ENCODE data around the gene DEAF1. TPM values are rescaled to one million over a fixed set of nuclear protein-coding genes. Genes with fewer than 3 reads are reported as not detected.
A peak's percentile ranks its signal among the peaks of the same experiment; 100 is the strongest.
"Not testable (repeated sequence)": the region's sequence is repeated elsewhere in the genome, so short reads cannot be mapped to it uniquely, and the experiment has no call there.

Gene DEAF1, protein sequence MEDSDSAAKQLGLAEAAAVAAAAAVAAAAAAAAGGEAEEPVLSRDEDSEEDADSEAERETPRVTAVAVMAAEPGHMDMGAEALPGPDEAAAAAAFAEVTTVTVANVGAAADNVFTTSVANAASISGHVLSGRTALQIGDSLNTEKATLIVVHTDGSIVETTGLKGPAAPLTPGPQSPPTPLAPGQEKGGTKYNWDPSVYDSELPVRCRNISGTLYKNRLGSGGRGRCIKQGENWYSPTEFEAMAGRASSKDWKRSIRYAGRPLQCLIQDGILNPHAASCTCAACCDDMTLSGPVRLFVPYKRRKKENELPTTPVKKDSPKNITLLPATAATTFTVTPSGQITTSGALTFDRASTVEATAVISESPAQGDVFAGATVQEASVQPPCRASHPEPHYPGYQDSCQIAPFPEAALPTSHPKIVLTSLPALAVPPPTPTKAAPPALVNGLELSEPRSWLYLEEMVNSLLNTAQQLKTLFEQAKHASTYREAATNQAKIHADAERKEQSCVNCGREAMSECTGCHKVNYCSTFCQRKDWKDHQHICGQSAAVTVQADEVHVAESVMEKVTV
- 60.5 TPM for total RNA-seq

- H3K4me3 ChIP-seq, result peak within 1 kb of the TSS; percentile 93 to 97
- H3K27ac ChIP-seq, result peak within 1 kb of the TSS; percentile 100
- no peaks in the 10 kb centered on the region for H3K9me3 ChIP-seq
- peak; percentile 90 to 99 for DNase-seq (ENCODE audit: low spot score in 2 of 2)
- H3K27me3 ChIP-seq, result no peaks in the 10 kb centered on the region
- H3K4me1 ChIP-seq, result peaks cover 14 to 38% of the 10 kb centered on the region in 2 donors
- H3K36me3 ChIP-seq, result peaks cover 0 to 7% of the 10 kb centered on the region in 2 donors
- intact Hi-C loops (cut with DNase I), result loop anchor here (1.0 kb wide), 3 partner anchors 12 to 118 kb away; partner anchors contain the start of genes EPS8L2 and PHRF1
- TF ChIP-seq, protein P1, sequence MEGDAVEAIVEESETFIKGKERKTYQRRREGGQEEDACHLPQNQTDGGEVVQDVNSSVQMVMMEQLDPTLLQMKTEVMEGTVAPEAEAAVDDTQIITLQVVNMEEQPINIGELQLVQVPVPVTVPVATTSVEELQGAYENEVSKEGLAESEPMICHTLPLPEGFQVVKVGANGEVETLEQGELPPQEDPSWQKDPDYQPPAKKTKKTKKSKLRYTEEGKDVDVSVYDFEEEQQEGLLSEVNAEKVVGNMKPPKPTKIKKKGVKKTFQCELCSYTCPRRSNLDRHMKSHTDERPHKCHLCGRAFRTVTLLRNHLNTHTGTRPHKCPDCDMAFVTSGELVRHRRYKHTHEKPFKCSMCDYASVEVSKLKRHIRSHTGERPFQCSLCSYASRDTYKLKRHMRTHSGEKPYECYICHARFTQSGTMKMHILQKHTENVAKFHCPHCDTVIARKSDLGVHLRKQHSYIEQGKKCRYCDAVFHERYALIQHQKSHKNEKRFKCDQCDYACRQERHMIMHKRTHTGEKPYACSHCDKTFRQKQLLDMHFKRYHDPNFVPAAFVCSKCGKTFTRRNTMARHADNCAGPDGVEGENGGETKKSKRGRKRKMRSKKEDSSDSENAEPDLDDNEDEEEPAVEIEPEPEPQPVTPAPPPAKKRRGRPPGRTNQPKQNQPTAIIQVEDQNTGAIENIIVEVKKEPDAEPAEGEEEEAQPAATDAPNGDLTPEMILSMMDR (IDR thresholded peaks at IDR 0.05), result no peak
These were observed at the start of gene DEAF1 for GRCh38 chr11:694563-695287. Gene DEAF1 (minus strand): TSS chr11:695222. CDS start chr11:695047, 175 bp downstream.

GRCh38 chr11:742571-743201 lies 47.7 kb upstream of the DEAF1 start:
- TF ChIP-seq, protein P1 (IDR thresholded peaks at IDR 0.05), result no peak
- no peak overlapping the region for H3K4me3 ChIP-seq
- no peaks in the 10 kb centered on the region for H3K27me3 ChIP-seq
- no peaks in the 10 kb centered on the region for H3K36me3 ChIP-seq
- DNase-seq (ENCODE audit: low spot score in 2 of 2), result no peak
- H3K27ac ChIP-seq, result no peak overlapping the region
- no peaks in the 10 kb centered on the region for H3K9me3 ChIP-seq
- peaks cover 0 to 7% of the 10 kb centered on the region in 2 donors for H3K4me1 ChIP-seq
- intact Hi-C loops (cut with DNase I), result no loop called here

DNA sequence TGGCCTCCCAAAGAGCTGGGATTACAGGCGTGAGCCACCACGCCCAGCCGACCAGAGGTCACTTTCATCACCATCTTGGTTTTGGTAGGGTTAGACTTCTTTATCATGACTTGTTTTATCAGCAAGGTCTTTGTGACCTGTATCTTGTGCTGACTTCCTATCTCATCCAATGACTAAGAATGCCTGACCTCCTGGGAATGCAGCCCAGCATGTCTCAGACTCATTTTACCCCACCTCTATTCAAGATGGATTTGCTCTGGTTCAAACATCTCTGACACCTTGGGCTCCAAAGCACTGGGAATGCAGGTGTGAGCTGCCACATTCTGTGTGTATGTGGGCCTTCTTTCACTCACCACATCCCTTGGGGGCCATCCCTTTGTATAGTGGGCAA lies 47.1 kb upstream of the DEAF1 start:
- H3K27me3 ChIP-seq, result no peaks in the 10 kb centered on the region
- H3K36me3 ChIP-seq, result no peaks in the 10 kb centered on the region
- H3K27ac ChIP-seq, result no peak overlapping the region
- H3K4me3 ChIP-seq, result no peak overlapping the region
- TF ChIP-seq, protein P1 (IDR thresholded peaks at IDR 0.05), result no peak
- no peak for DNase-seq (ENCODE audit: low spot score in 2 of 2)
- intact Hi-C loops (cut with DNase I), result no loop called here
- peaks cover 0 to 7% of the 10 kb centered on the region in 2 donors for H3K4me1 ChIP-seq
- H3K9me3 ChIP-seq, result no peaks in the 10 kb centered on the region

- H3K27ac ChIP-seq; intact Hi-C loops (cut with DNase I); DNase-seq (ENCODE audit: low spot score in 2 of 2); H3K36me3 ChIP-seq; H3K27me3 ChIP-seq; H3K9me3 ChIP-seq; H3K4me1 ChIP-seq; H3K4me3 ChIP-seq: not testable (repeated sequence)
These were observed 42.9 kb upstream of the DEAF1 start for GRCh38 chr11:737899-738298.

- H3K9me3 ChIP-seq, result no peaks in the 10 kb centered on the region
- H3K4me1 ChIP-seq, result no peaks in the 10 kb centered on the region
- no peaks in the 10 kb centered on the region for H3K27me3 ChIP-seq
- no peak overlapping the region for H3K27ac ChIP-seq
- intact Hi-C loops (cut with DNase I), result no loop called here
- TF ChIP-seq, protein P1 (IDR thresholded peaks at IDR 0.05), result no peak
- no peak overlapping the region for H3K4me3 ChIP-seq
- no peaks in the 10 kb centered on the region for H3K36me3 ChIP-seq
- no peak for DNase-seq (ENCODE audit: low spot score in 2 of 2)
These were observed 42.3 kb upstream of the DEAF1 start for GRCh38 chr11:737366-737765.

DNA sequence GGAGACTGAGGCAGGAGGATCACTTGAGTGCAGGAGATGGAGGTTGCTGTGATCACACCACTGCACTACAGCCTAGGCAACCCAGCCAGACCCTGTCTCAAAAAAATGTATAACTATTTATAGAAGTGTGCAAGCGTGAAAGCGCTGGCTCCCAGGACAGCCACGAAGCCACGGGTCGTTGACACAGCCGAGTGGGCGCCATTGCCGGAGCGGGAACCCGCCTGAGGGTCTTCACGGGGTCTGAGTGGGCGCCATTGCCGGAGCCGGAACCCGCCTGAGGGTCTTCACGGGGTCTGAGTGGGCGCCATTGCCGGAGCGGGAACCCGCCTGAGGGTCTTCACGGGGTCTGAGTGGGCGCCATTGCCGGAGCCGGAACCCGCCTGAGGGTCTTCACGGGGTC lies 39.5 kb upstream of the DEAF1 start:
- H3K27me3 ChIP-seq; H3K36me3 ChIP-seq; intact Hi-C loops (cut with DNase I); H3K27ac ChIP-seq; H3K4me3 ChIP-seq; H3K4me1 ChIP-seq; H3K9me3 ChIP-seq; DNase-seq (ENCODE audit: low spot score in 2 of 2): not testable (repeated sequence)
